GM13976 (cell line): Measurements from ENCODE around the gene RPL5.

Experiments
- DNase-seq: peaks from one replicate; pipeline ENCODE4 v3.0.0; 2012; ENCODE audit warnings: low spot score
- CTCF ChIP-seq: IDR thresholded peaks from 2 replicates; pipeline ENCODE4 v1.5.1; 2012; ENCODE audit warnings: borderline replicate concordance, mild to moderate bottlenecking; ENCODE audit not compliant: insufficient read depth; ENCODE audit errors: extremely low read depth, missing control alignments, control extremely low read depth
- in situ Hi-C: fragments of 300-500 bp; cut with MboI; formaldehyde crosslinking; loops from one replicate; pipeline ENCODE4 v1.12.0; 2022; ENCODE audit warnings: low sequenced_read_pairs, mixed read lengths, inconsistent platforms; ENCODE audit not compliant: unreplicated experiment

Gene RPL5

GRCh38 chr1:92820551-92820950 is 11.3 kb upstream of the RPL5 start:
- TF ChIP-seq CTCF, result no peak
- in situ Hi-C loops, result no loop called here

DNA sequence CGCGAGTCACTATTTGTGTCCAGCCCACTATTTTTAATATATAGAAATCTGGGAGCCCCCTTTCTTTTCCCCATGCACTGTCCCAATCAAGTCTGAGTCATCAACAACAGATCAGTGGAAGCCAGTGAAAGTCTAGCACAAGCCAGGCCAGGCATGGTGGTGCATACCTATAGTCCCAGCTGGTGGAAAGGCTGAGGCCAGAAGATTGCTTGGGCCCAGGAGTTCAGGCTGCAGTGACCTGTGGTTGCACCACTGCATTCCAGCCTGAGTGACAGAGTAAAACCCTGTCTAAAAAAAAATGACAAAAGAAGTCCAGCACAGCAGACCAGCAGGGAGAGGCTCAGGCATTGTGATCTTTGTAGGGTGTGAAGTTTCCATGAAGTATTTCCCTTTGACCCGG is 9.0 kb upstream of the RPL5 start:
- no peak for DNase-seq
- no peak for TF ChIP-seq CTCF
- in situ Hi-C loops, result no loop called here

More at GRCh38 chr1:92820551-92820950, 11.3 kb upstream of the RPL5 start:
- DNase-seq, result no peak

GRCh38 chr1:92826792-92827191 is 5.0 kb upstream of the RPL5 start:
- no peak for TF ChIP-seq CTCF
- in situ Hi-C loops, result no loop called here
- no peak for DNase-seq

- DNase-seq, result peak; percentile 37
Measured at GRCh38 chr1:92831368-92831761, 475 bp upstream of the RPL5 start.

GRCh38 chr1:92832537-92833114 is 786 bp downstream of the RPL5 start:
- TF ChIP-seq CTCF, result no peak
- in situ Hi-C loops, result no loop called here
- no peak for DNase-seq

More at GRCh38 chr1:92831368-92831761, 475 bp upstream of the RPL5 start:
- TF ChIP-seq CTCF, result no peak
- in situ Hi-C loops, result no loop called here

GRCh38 chr1:92833840-92834239 is 2.0 kb downstream of the RPL5 start:
- no peak for DNase-seq
- in situ Hi-C loops, result no loop called here
- no peak for TF ChIP-seq CTCF
